Mononuclear cell (primary cell): ENCODE results near the gene CCL23. TPM values are rescaled to one million over a fixed set of nuclear protein-coding genes. Genes with fewer than 3 reads are reported as not detected.

Experiments
- H3K27me3 ChIP-seq: 2 replicates; pipeline ENCODE4 v1.6.0; 2011; ENCODE audit warnings: low read length, control low read depth; ENCODE audit not compliant: insufficient read depth
- H3K4me1 ChIP-seq: 2 replicates; pipeline ENCODE4 v1.5.1; 2011; ENCODE audit warnings: mild to moderate bottlenecking, low read length, control low read depth; ENCODE audit not compliant: insufficient read depth
- H3K4me3 ChIP-seq: 2 replicates; pipeline ENCODE4 v1.5.1; 2011; ENCODE audit warnings: mild to moderate bottlenecking, low read length, moderate library complexity
- H3K9me3 ChIP-seq: 2 replicates; pipeline ENCODE4 v1.5.1; 2011; ENCODE audit warnings: low read depth, mild to moderate bottlenecking, control low read depth, low read length
- total RNA-seq: library from RNA; depleted of rRNA; stranded (reverse); fragments of >200 nt; gene quantifications from one replicate; pipeline ENCODE4 v1.2.3, GENCODE V29; 2012

CCL23 gene, protein sequence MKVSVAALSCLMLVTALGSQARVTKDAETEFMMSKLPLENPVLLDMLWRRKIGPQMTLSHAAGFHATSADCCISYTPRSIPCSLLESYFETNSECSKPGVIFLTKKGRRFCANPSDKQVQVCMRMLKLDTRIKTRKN
- total RNA-seq: not detected

DNA sequence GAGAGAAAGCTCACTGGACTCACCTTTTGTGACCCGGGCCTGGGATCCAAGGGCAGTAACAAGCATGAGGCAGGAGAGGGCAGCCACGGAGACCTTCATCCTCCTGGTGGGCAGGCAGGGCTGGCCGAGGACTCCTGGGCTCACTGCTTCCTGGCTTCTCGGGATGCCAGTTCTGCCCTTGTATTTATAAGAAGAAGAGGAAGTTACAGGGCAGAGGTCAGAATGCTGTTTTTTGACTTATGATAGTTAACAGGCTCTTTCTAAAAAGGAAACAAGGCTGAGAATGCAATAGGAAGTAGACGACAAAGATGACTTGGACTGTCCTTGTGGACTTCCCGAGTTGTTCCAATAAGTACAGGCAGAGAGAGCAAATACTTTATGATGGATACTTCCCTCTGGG lies at the start of gene CCL23:
CCL23 (minus strand) TSS at position 174 of the 400 bp plus-strand sequence; CDS start at position 99, 75 bp downstream.
- Histone ChIP-seq H3K4me3 (no peak within 1 kb of the TSS), H3K27me3 (no peaks in the 10 kb centered on the region), H3K4me1 (peaks cover 20% of the 10 kb centered on the region), H3K9me3 (no peaks in the 10 kb centered on the region)

DNA sequence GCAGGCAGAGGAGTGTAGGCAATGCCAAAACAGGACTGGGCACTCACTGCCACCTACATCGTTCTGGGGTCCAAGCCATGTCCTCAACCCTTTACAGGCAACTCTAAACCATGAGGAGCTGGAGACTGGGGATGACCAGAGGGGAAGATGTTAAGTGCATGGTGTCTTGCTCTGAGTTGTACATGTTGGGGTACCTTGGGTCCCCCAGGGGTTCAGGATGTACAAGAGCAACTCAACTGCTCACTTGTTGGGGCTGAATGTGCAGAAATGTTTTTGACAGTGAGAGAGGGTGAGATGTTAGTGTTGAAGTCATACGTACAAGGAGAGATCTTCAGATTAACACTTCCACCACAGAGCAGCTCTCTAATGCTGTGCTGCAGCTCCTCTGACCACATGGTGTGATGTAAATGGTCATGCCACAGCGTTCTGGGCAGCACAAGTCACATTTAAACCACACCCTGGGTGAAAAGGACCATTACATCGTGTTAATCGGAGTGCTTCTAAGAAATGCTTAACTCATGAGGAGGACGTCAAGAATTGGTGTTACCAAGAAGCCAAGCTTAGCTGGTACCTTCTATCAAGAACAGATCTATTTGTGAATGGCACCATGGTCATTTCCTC lies 48.7 kb upstream of the CCL23 start:
- Histone ChIP-seq H3K4me3 (no peak overlapping the region), H3K9me3 (no peaks in the 10 kb centered on the region), H3K4me1 (peaks cover 33% of the 10 kb centered on the region), H3K27me3 (no peaks in the 10 kb centered on the region)

DNA sequence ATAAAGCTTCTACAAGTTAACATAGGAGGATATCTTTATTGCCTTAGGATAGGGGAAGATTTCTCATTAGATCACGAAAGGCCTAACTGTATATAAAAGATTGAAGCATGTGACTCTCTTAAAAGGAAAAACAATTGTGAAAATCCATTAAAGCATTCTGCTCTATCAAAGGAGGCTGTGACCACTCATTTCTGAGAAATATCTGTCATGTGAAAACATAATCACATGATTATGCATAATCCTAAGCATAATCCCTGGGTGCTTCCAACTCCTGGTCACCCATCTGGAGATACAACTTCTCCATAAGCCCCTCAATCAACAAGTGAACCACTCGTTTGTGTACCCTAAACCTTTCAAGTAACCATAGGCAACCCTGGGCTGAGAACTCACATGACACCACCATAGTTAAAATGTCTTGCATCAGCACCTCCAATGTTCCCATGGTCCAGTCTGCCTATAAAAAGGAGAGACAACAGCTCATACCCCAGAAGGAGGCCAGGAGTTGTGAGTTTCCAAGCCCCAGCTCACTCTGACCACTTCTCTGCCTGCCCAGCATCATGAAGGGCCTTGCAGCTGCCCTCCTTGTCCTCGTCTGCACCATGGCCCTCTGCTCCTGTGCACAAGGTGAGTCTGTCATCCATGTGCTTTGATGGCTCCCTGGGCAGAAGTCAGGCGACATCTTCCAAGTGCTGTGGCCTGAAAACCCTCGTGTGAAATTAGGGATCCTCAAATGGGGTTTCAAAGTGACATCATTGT lies 46.2 kb upstream of the CCL23 start, which contains the start of gene CCL18:
CCL18 (plus strand) TSS at position 487 of the 756 bp plus-strand sequence; CDS start at position 558, 71 bp downstream.
- Histone ChIP-seq H3K27me3 (no peaks in the 10 kb centered on the region), H3K4me1 (peaks cover 18% of the 10 kb centered on the region), H3K9me3 (no peaks in the 10 kb centered on the region), H3K4me3 (no peak within 1 kb of the TSS)

DNA sequence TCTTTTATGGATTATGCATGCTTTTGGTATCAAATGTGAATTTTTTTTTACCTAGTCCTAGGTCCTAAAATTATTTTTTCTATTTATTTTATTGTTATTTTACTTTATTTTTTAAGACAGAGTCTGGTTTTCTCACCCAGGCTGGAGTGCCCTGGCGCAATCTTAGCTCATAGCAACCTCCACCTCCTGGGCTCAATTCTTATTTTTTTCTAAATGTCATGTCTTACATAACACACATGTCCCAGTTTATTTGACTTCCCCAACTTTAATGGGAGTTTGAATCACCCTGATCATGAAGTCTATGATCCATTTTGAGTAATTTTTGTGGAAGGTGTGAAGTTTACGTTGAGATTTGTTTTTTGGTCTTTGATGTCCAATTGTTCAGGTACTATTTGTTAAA lies 43.0 kb upstream of the CCL23 start:
- Histone ChIP-seq H3K4me1 (peaks cover 3% of the 10 kb centered on the region), H3K9me3 (no peaks in the 10 kb centered on the region), H3K27me3 (no peaks in the 10 kb centered on the region), H3K4me3 (no peak overlapping the region)

DNA sequence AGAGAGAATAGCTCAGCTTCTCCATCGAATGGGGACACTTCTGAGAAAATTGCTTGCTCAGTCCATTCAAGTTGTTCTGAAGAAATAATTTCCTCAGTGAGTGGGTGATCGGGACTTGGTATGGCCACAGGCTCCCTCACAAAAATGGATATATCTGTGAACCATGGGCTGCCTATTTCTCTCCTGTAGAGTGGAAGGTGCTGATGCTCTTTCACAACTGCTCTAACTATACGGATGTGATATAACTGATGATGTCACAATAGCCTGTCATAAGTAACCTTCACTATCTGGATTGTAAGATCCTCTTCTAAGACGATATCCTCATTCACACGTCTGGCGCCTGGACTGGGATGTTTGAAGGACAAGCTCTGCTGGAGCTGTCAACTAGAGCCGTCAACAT lies 41.6 kb upstream of the CCL23 start:
- H3K4me3 ChIP-seq: no peak overlapping the region
- no peaks in the 10 kb centered on the region for H3K9me3 ChIP-seq
- H3K4me1 ChIP-seq: no peaks in the 10 kb centered on the region
- H3K27me3 ChIP-seq: no peaks in the 10 kb centered on the region

DNA sequence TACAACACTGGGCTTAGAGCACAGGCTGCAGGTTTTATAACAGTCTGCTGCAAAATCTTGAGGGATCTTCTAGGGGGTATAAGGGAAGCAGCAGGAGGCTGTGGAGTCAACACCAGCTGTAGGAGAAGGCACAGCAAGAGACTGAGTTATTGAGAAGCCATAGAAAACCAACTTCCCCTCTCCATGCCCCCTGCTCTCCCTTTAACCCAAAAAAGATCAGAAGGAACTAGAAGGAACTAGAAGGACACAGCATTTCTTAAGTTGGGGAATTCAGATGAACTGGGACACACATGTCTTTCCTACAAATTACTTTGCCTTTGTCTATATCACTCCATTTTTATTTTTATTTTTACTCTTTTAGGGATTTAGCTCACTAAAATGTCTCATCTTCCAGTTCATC lies 40.1 kb upstream of the CCL23 start:
- H3K27me3 ChIP-seq: no peaks in the 10 kb centered on the region
- H3K4me3 ChIP-seq: no peak overlapping the region
- H3K9me3 ChIP-seq: no peaks in the 10 kb centered on the region
- no peaks in the 10 kb centered on the region for H3K4me1 ChIP-seq

DNA sequence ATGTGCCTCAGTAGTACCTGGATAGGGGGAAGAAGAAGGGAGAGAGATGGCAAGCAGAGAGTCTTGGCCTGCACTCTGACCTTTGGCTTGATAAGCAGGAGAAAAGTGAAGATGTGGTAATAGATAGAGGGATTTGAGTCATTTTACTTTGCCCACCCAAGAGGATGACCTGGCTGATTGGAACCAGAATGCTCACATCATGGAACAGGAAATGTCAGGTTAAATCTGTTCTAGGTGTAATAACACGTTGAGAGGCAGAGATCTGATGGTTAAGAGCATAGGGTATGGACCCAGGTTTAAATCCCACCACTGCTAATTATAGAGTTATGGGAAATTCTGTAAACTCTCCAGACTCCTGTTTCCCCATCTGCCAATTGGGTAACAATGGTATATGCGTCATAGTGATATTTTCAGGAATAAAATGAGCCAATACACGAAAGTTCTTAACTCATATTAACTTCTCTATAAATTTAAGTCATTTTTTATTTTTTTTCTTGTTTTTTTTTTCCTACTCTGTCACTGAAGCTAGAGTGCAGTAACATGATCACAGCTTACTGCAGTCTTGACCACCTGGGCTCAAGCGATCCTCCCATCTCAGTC lies 38.2 kb upstream of the CCL23 start:
- H3K27me3 ChIP-seq: no peaks in the 10 kb centered on the region
- H3K4me3 ChIP-seq: no peak overlapping the region
- peaks cover 14% of the 10 kb centered on the region for H3K9me3 ChIP-seq
- H3K4me1 ChIP-seq: no peaks in the 10 kb centered on the region

DNA sequence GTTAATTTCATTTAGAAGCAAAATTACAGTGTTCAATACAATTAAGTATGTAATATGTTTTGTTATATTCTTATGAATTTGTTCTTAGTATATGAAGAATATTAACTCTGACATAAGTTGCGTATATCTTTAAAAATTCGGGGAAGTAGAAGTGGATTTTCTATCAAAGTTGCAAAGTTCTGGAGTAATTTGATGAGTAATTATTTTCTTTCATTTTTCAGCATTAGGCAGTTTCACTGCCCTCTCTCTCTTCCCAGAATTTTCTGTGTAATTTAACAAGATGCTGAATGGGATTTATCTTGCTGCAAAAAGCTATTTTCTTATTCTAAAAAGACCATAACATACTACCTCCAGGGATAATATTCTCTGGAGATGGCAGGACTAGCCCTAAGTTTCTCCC lies 37.4 kb upstream of the CCL23 start:
- no peaks in the 10 kb centered on the region for H3K4me1 ChIP-seq
- H3K27me3 ChIP-seq: no peaks in the 10 kb centered on the region
- H3K4me3 ChIP-seq: no peak overlapping the region
- peaks cover 16% of the 10 kb centered on the region for H3K9me3 ChIP-seq

DNA sequence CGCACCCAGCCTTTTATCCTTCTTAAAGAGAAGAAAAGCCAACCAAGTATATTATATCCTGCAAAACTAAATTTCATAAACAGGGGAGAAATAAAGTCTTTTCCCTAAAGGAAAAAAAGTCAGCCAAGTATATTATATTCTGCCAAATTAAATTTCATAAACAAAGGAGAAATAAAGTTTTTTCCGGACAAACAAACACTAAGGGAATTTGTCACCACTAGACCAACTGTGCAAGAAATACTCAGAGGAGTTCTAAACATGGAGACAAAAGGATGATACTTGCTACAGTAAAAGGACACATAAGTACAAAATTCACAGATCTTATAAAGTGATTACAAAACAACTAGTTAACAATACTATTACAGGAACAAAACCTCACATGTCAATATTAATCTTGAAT lies 31.9 kb upstream of the CCL23 start:
- no peaks in the 10 kb centered on the region for H3K27me3 ChIP-seq
- peaks cover 29% of the 10 kb centered on the region for H3K9me3 ChIP-seq
- H3K4me3 ChIP-seq: no peak overlapping the region
- H3K4me1 ChIP-seq: no peaks in the 10 kb centered on the region

DNA sequence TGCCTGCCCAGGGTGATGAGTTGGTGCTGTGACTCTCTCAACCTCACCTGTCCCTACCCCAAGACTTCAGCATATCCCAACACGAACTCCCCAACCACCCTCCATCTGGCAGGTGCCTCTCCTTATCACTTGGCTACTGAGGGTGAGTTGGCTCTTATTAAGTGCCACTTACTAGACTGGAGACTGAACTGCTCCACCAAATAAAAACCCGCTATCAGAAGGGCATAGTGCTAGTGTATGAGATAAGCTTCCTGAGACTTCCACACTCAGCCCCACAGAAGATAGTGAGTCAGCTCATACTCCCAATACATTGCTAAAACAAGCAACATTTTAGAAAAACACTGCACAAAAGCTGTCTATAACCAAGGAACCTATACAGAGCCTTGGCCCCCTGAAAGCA lies 30.3 kb upstream of the CCL23 start:
- H3K9me3 ChIP-seq: peaks cover 29% of the 10 kb centered on the region

DNA sequence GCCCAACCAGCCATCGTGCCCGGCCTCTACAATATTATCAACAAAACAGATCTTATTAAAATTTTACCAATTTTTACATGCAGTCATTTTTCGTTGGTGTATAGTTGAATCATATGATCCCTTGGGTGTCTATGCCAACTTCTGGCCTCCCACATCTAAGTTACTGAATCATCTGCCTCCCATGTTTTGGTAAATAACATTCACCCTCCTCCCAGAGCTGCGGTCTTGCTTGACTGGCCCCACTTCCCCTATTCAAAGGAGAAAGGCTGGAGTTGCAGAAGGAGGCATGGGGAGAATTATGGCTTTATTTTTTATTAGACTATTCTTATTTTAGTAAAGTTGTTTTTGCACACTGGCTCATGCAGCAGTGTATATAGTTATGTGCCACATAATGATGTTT lies 18.5 kb upstream of the CCL23 start:
- no peak overlapping the region for H3K4me3 ChIP-seq
- H3K4me1 ChIP-seq: peaks cover 30% of the 10 kb centered on the region
- no peaks in the 10 kb centered on the region for H3K9me3 ChIP-seq
- H3K27me3 ChIP-seq: no peaks in the 10 kb centered on the region

More for the DNA sequence above, 30.3 kb upstream of the CCL23 start:
- H3K27me3 ChIP-seq: no peaks in the 10 kb centered on the region
- no peaks in the 10 kb centered on the region for H3K4me1 ChIP-seq
- no peak overlapping the region for H3K4me3 ChIP-seq

DNA sequence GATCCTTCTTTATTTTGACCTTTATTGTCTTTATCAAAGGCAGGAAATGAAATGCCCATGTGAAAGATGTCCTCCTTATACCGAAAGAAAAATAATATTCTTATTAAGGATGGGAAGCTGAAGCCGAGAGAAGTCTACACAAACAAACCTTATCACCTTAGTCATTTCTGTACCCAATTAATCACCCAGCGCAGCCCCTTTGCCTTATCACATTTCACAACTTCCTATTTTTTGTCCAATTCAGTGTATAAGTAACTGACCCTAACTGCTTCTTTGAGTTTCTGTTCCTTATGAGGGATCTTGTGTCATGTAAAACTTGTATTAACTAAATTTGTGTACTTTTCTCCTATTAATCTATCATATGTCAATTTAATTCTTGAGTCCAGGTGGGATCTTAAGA lies 16.4 kb upstream of the CCL23 start:
- H3K4me1 ChIP-seq: peaks cover 30% of the 10 kb centered on the region
- no peaks in the 10 kb centered on the region for H3K9me3 ChIP-seq
- no peaks in the 10 kb centered on the region for H3K27me3 ChIP-seq
- H3K4me3 ChIP-seq: no peak overlapping the region

DNA sequence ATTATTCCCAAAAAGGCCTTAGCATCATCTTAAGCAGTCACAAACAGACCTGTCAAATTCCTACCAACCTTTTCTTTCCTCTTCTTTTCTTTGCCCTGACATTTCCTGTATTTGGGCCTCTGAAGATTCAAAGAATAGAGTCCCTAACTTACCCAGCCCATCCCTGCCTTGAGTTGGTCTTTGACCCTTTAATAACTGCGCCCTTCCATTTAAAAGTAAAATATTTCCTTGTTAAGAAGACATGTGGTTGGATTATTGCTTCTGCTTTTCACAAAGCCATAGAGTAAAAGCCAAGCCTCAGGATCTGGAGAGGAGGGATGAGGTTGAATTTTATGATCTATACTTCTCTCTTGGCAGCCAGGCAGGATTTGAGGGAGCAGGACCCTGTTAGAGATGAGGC lies 13.2 kb upstream of the CCL23 start:
- Histone ChIP-seq H3K4me1 (peaks cover 25% of the 10 kb centered on the region), H3K4me3 (no peak overlapping the region), H3K27me3 (no peaks in the 10 kb centered on the region), H3K9me3 (no peaks in the 10 kb centered on the region)

DNA sequence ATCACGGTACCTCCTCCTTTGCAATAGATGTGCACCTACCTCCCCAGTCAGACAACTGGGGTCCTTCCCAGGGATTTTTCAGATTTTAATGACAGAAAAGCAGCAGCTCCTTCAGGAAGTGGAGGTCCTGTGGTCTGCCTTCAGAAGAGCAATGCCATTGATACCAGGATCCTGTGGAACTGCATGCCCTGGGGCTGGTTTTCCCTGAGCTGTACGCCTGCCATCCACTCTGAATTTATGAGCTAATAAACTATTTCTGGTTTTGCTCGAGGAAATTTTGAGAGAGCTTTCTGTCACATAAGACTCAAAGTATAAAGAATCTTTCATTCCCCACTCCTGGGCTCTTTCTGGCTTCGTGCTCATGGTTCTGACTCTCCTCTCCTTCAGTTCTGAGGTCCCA lies 10.0 kb upstream of the CCL23 start:
- no peaks in the 10 kb centered on the region for H3K27me3 ChIP-seq
- H3K9me3 ChIP-seq: no peaks in the 10 kb centered on the region
- H3K4me1 ChIP-seq: no peaks in the 10 kb centered on the region
- H3K4me3 ChIP-seq: no peak overlapping the region

DNA sequence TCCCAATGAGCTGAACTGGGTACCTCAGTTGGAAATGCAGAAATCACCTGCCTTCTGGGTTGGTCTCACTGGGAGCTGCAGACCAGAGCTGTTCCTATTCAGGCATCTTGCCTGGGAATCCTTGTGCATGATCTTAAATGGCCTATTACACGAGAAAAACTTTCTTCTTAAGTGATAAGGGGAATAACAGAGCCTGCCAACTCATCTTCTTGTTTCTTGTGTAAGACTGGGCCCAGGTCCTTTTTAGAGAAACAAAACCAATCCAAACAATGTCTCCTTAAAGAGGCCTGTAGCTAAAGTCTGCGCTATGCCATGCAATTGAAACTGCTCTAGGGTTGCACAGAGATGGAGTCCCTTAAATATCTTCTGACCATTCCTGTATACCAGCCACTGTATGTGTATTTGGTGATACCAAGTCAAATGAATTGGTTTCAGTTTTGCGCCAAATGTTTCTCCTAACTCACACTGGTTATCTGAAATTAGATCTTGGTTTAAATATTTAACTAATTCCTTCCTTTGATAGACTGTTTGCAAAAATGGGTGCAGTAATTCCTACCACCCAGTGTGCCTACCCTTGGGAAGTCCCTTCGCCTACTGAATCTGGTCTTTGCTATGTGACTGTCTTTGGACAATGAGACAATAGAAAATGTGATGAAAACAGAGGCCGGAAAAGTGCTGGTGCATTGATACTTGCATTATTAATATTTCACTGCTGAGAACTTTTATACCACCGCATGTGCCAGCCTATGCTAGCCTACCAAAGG lies 6.5 kb upstream of the CCL23 start:
- Histone ChIP-seq H3K4me3 (no peak overlapping the region), H3K4me1 (peaks cover under 1% of the 10 kb centered on the region), H3K27me3 (no peaks in the 10 kb centered on the region), H3K9me3 (no peaks in the 10 kb centered on the region)
